Measurements from ENCODE around the gene ANXA2R. TPM values are rescaled to one million over a fixed set of nuclear protein-coding genes. Genes with fewer than 3 reads are reported as not detected.

Gene ANXA2R
- total and polyA plus RNA-seq, 2 of the 13 experiments (the other 11 are each of a cell fraction or from before 2014, with no cell fraction given) = 0.95 to 1.3 TPM

GRCh38 chr5:43019614-43020398 lies 20.3 kb downstream of the ANXA2R start (continued):
- TF ChIP-seq, protein P1, sequence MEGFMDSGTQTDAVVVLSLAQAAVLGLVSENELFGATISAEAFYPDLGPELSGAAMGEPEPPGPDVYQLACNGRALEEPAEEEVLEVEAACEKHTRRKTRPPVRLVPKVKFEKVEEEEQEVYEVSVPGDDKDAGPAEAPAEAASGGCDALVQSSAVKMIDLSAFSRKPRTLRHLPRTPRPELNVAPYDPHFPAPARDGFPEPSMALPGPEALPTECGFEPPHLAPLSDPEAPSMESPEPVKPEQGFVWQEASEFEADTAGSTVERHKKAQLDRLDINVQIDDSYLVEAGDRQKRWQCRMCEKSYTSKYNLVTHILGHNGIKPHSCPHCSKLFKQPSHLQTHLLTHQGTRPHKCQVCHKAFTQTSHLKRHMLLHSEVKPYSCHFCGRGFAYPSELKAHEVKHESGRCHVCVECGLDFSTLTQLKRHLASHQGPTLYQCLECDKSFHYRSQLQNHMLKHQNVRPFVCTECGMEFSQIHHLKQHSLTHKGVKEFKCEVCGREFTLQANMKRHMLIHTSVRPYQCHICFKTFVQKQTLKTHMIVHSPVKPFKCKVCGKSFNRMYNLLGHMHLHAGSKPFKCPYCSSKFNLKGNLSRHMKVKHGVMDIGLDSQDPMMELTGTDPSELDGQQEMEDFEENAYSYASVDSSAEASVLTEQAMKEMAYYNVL (CRISPR knock-in tag; IDR thresholded peaks at IDR 0.05; ENCODE audit: borderline replicate concordance) = no peak
- TF ChIP-seq ZNF572 (CRISPR knock-in tag; IDR thresholded peaks at IDR 0.05) (no peak), PRPF4 (IDR thresholded peaks at IDR 0.05; ENCODE audit: low read depth, low read length, poor library complexity, severe bottlenecking) (no peak), MEIS1 (CRISPR knock-in tag; IDR thresholded peaks at IDR 0.05; ENCODE audit: borderline replicate concordance) (0 out of 2 replicates have a peak, but pooled peaks have one; percentile 17), ZNF335 (CRISPR knock-in tag; IDR thresholded peaks at IDR 0.05) (no peak), GZF1 (CRISPR knock-in tag; IDR thresholded peaks at IDR 0.05) (0 out of 2 replicates have a peak, but pooled peaks have one; percentile 23), ZSCAN30 (CRISPR knock-in tag; IDR thresholded peaks at IDR 0.05) (no peak), ZNF577 (CRISPR knock-in tag; IDR thresholded peaks at IDR 0.05; ENCODE audit: borderline replicate concordance, low read depth) (no peak), HOXA7 (CRISPR knock-in tag; IDR thresholded peaks at IDR 0.05) (no peak), ELF1 (CRISPR knock-in tag; IDR thresholded peaks at IDR 0.05) (peak; percentile 41; the same call in 1 of the 2 replicates), GTF2F1 (IDR thresholded peaks at IDR 0.05; ENCODE audit: low read length) (no peak), FOSL1 (CRISPR knock-in tag; IDR thresholded peaks at IDR 0.05; ENCODE audit: borderline replicate concordance) (no peak), ZNF773 (CRISPR knock-in tag; IDR thresholded peaks at IDR 0.05; ENCODE audit: borderline replicate concordance) (no peak), ZNF776 (CRISPR knock-in tag; IDR thresholded peaks at IDR 0.05) (no peak), ZNF558 (CRISPR knock-in tag; IDR thresholded peaks at IDR 0.05; ENCODE audit: borderline replicate concordance) (no peak; the same call in 1 of the 2 replicates), SMYD3 (CRISPR knock-in tag; IDR thresholded peaks at IDR 0.05) (no peak), ZNF576 (CRISPR knock-in tag; IDR thresholded peaks at IDR 0.05) (no peak), ZNF841 (CRISPR knock-in tag; IDR thresholded peaks at IDR 0.05; ENCODE audit: borderline replicate concordance) (no peak), HCFC1 (IDR thresholded peaks at IDR 0.05; ENCODE audit: low read depth, low read length) (peak; percentile 20; the same call in 1 of the 2 replicates), ZNF34 (CRISPR knock-in tag; IDR thresholded peaks at IDR 0.05; ENCODE audit: borderline replicate concordance) (peak; percentile 47; the same call in 1 of the 2 replicates)
- TF ChIP-seq, protein P2, sequence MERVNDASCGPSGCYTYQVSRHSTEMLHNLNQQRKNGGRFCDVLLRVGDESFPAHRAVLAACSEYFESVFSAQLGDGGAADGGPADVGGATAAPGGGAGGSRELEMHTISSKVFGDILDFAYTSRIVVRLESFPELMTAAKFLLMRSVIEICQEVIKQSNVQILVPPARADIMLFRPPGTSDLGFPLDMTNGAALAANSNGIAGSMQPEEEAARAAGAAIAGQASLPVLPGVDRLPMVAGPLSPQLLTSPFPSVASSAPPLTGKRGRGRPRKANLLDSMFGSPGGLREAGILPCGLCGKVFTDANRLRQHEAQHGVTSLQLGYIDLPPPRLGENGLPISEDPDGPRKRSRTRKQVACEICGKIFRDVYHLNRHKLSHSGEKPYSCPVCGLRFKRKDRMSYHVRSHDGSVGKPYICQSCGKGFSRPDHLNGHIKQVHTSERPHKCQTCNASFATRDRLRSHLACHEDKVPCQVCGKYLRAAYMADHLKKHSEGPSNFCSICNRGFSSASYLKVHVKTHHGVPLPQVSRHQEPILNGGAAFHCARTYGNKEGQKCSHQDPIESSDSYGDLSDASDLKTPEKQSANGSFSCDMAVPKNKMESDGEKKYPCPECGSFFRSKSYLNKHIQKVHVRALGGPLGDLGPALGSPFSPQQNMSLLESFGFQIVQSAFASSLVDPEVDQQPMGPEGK (CRISPR knock-in tag; IDR thresholded peaks at IDR 0.05) = no peak
